SK-N-SH treated with all-trans-retinoic acid at 6 μM for 48 hours (cell line): ENCODE data around the gene ZBTB9.

Experiments
- ATAC-seq: fragments of 200-7000 bp; cut with Tn5 transposase; 3 replicates; pipeline ENCODE4 v1.9.1; 2020; ENCODE audit warnings: mild to moderate bottlenecking, moderate library complexity
- BACH2 ChIP-seq: fragments of 250-450 bp; sonication (Bioruptor Pico); IDR thresholded peaks from 2 replicates; pipeline ENCODE4 v1.9.0; 2021; ENCODE audit warnings: mild to moderate bottlenecking, borderline replicate concordance
- CSDC2 ChIP-seq: fragments of 250-450 bp; sonication (Bioruptor Pico); IDR thresholded peaks from 2 replicates; pipeline ENCODE4 v1.5.0; 2020; ENCODE audit warnings: mild to moderate bottlenecking, moderate library complexity
- ESRRG ChIP-seq: fragments of 250-450 bp; sonication (Bioruptor Pico); IDR thresholded peaks from 2 replicates; pipeline ENCODE4 v1.6.1; 2021; ENCODE audit warnings: mild to moderate bottlenecking
- GLIS3 ChIP-seq: fragments of 250-450 bp; sonication (Bioruptor Pico); IDR thresholded peaks from 2 replicates; pipeline ENCODE4 v1.5.0; 2020; ENCODE audit warnings: mild to moderate bottlenecking, moderate library complexity
- ISL1 ChIP-seq: fragments of 250-450 bp; sonication (Bioruptor Pico); IDR thresholded peaks from 2 replicates; pipeline ENCODE4 v2.1.2; 2022; ENCODE audit warnings: mild to moderate bottlenecking, moderate library complexity
- OSR1 ChIP-seq: fragments of 250-450 bp; sonication (Bioruptor Pico); IDR thresholded peaks from 2 replicates; pipeline ENCODE4 v1.8.0; 2022; ENCODE audit warnings: moderate library complexity, mild to moderate bottlenecking, inconsistent platforms
- PPARA ChIP-seq: fragments of 250-450 bp; sonication (Bioruptor Pico); IDR thresholded peaks from 2 replicates; pipeline ENCODE4 v1.5.0; 2020; ENCODE audit warnings: mild to moderate bottlenecking, borderline replicate concordance
- RARB ChIP-seq: fragments of 250-450 bp; sonication (Bioruptor Pico); IDR thresholded peaks from 2 replicates; pipeline ENCODE4 v1.8.0; 2021; ENCODE audit warnings: mild to moderate bottlenecking, moderate library complexity
- SNAI2 ChIP-seq: fragments of 250-450 bp; sonication (Bioruptor Pico); IDR thresholded peaks from 2 replicates; pipeline ENCODE4 v1.5.0; 2020; ENCODE audit warnings: mild to moderate bottlenecking, moderate library complexity
- TOX ChIP-seq: fragments of 250-450 bp; sonication (Bioruptor Pico); IDR thresholded peaks from 2 replicates; pipeline ENCODE4 v1.8.0; 2021; ENCODE audit warnings: mild to moderate bottlenecking, moderate library complexity, borderline replicate concordance
- ZC3H10 ChIP-seq: fragments of 250-450 bp; sonication (Bioruptor Pico); IDR thresholded peaks from 2 replicates; pipeline ENCODE4 v1.5.1; 2021; ENCODE audit warnings: mild to moderate bottlenecking, moderate library complexity
- ZFP30 ChIP-seq: fragments of 450-650 bp; formaldehyde crosslinking; IDR thresholded peaks from 2 replicates; pipeline ENCODE4 v1.5.0; 2022; ENCODE audit warnings: mild to moderate bottlenecking, moderate library complexity
- ZNF565 ChIP-seq: fragments of 450-650 bp; formaldehyde crosslinking; conservative IDR thresholded peaks from 2 replicates; pipeline ENCODE4 v1.5.0; 2020; ENCODE audit warnings: low read depth, mild to moderate bottlenecking, moderate library complexity
- TF ChIP-seq, protein P1 (sequence below): fragments of 250-450 bp; sonication (Bioruptor Pico); IDR thresholded peaks from 2 replicates; pipeline ENCODE4 v1.8.0; 2021; ENCODE audit warnings: low read depth, mild to moderate bottlenecking, moderate library complexity, borderline replicate concordance
- TF ChIP-seq, protein P2 (sequence below): fragments of 250-450 bp; sonication (Bioruptor Pico); IDR thresholded peaks from 2 replicates; pipeline ENCODE4 v1.5.1; 2020; ENCODE audit warnings: low read depth, mild to moderate bottlenecking, moderate library complexity
- TF ChIP-seq, protein P3 (sequence below): fragments of 250-450 bp; sonication (Bioruptor Pico); IDR thresholded peaks from 2 replicates; pipeline ENCODE4 v1.8.0; 2020; ENCODE audit warnings: mild to moderate bottlenecking, moderate library complexity, borderline replicate concordance

The ZBTB9 gene

DNA sequence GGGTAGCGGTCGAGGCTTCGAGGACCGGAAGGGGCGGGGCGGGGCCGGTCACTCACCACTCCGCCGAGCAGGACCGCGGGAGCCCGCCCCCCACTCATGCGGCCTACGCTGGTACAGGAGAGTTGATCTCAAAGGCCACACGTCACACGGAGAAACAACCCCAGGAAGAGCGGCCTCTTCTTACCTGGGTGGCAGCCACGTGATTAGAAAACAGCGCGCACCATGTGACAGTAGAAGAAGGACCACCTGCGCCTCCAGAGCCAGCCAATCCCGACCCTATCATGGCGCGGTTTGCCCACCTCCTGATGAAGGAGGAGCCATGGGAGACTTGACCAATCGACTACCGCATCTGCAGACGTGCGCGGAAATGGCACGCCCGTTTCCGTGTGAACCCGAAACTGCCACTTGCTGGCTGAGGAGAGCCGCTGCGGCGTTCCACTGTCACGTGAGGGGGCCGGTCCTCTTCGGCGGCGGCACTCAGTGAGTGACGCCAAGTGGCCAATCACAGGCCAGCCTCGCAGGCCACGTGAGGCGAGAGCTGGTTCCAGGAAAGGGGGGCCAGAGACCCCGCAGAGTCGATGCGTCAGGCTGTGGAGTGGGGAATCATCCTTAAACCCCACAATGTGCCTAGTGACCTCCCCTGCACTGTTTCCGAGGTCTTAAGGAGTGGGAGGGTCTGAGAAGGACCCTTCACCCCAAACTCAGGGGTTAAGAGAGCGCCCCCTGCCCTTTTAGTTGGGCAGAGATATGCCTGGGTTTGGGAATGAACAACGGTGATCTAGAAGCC is 36.3 kb upstream of the ZBTB9 start, which contains the start of gene CUTA (continued):
- TF ChIP-seq BACH2 (CRISPR knock-in tag): no peak
- TF ChIP-seq TOX (CRISPR knock-in tag): no peak
- no peak for TF ChIP-seq PPARA (CRISPR knock-in tag)

DNA sequence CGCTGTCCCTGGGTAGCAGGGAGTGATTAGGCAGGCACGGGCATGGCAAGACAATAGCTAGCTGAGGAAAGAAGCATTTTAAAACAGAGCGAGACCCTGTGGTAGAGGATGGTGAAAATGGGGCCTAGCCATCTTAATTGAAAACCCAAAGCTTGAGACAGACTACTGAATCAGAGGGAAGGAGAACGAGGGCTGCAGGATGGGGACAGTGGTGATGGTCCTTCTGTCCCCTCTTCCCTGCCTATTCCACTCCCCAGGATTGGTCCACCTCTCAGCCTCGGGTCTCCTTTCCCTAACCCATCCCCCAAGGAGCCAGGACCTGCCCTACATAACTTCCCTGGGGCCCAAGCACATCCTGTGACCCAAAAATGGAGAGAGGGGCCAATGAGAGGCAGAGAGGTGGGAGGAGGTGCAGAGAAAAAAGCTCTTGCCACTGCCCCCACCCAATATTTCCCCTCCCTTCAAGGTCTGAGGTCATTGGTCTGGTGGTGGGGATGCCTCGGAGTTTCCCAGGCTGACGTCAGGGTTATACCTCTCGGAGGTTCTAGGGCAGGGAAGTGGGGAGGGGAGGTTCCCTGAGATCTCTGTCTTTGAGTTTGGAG is 35.6 kb upstream of the ZBTB9 start:
- TF ChIP-seq PPARA (CRISPR knock-in tag) (no peak), ZNF565 (no peak), ESRRG (CRISPR knock-in tag) (no peak), ZFP30 (CRISPR knock-in tag) (no peak), GLIS3 (CRISPR knock-in tag) (no peak), RARB (CRISPR knock-in tag) (no peak), SNAI2 (CRISPR knock-in tag) (no peak)
- TF ChIP-seq, protein P1, sequence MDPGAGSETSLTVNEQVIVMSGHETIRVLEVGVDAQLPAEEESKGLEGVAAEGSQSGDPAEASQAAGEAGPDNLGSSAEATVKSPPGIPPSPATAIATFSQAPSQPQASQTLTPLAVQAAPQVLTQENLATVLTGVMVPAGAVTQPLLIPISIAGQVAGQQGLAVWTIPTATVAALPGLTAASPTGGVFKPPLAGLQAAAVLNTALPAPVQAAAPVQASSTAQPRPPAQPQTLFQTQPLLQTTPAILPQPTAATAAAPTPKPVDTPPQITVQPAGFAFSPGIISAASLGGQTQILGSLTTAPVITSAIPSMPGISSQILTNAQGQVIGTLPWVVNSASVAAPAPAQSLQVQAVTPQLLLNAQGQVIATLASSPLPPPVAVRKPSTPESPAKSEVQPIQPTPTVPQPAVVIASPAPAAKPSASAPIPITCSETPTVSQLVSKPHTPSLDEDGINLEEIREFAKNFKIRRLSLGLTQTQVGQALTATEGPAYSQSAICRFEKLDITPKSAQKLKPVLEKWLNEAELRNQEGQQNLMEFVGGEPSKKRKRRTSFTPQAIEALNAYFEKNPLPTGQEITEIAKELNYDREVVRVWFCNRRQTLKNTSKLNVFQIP (CRISPR knock-in tag): no peak
- TF ChIP-seq, protein P2, sequence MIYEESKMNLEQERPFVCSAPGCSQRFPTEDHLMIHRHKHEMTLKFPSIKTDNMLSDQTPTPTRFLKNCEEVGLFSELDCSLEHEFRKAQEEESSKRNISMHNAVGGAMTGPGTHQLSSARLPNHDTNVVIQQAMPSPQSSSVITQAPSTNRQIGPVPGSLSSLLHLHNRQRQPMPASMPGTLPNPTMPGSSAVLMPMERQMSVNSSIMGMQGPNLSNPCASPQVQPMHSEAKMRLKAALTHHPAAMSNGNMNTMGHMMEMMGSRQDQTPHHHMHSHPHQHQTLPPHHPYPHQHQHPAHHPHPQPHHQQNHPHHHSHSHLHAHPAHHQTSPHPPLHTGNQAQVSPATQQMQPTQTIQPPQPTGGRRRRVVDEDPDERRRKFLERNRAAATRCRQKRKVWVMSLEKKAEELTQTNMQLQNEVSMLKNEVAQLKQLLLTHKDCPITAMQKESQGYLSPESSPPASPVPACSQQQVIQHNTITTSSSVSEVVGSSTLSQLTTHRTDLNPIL (CRISPR knock-in tag): no peak
- TF ChIP-seq, all 23 proteins: peak for 0
- ATAC-seq: no peak

DNA sequence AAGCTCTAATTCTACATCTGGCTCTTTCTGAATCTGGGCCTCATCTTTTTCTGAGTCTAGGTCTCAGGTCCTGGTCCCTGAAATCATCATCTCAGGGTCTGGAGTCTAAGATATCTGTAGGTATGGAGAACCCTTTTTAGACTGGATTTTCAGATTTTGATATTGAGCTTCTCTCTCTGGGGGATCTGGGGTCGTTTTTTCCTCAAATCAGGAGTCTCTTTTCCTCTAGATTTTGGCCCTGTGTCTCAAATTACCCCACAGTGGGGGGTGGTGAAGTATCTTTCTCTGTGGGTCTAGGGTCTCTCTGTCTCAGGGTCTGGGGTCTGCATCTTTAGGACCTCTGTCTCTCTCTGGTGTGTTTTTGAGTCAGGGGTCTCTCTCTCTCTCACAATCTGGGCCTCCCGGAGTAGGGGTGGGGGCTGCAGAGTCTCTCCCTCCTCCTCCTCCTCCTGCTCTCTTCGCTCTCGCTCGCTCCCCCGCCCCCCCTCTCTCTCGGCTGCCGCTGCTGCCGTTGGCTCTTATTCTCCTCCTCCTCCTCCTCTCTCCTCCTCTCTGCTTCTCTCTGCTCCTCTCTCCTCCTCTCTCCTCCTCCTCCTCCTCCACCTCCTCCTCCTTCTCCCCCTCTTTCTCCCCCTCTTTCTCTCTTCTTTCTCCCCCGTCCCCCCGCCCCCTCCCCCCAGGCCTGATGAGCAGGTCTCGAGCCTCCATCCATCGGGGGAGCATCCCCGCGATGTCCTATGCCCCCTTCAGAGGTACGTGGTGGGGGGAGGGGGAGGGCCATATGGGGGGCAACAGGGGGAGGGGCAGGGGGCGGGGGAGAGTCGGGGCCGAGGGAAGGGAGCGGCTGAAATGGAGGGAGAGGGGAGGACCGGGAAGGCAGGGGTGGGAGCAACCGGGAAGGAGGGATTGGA is 34.5 kb upstream of the ZBTB9 start, which contains the start of gene SYNGAP1:
TSS of gene SYNGAP1 (plus strand) at position 486 of the 911 bp plus-strand sequence. CDS start at position 686, 200 bp downstream.
- no peak for ATAC-seq
- no peak for TF ChIP-seq ESRRG (CRISPR knock-in tag)
- TF ChIP-seq GLIS3 (CRISPR knock-in tag): no peak
- TF ChIP-seq TOX (CRISPR knock-in tag): no peak
- TF ChIP-seq, protein P1 (CRISPR knock-in tag): no peak
- TF ChIP-seq ZC3H10: no peak
- TF ChIP-seq, protein P3, sequence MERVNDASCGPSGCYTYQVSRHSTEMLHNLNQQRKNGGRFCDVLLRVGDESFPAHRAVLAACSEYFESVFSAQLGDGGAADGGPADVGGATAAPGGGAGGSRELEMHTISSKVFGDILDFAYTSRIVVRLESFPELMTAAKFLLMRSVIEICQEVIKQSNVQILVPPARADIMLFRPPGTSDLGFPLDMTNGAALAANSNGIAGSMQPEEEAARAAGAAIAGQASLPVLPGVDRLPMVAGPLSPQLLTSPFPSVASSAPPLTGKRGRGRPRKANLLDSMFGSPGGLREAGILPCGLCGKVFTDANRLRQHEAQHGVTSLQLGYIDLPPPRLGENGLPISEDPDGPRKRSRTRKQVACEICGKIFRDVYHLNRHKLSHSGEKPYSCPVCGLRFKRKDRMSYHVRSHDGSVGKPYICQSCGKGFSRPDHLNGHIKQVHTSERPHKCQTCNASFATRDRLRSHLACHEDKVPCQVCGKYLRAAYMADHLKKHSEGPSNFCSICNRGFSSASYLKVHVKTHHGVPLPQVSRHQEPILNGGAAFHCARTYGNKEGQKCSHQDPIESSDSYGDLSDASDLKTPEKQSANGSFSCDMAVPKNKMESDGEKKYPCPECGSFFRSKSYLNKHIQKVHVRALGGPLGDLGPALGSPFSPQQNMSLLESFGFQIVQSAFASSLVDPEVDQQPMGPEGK (CRISPR knock-in tag): no peak
- no peak for TF ChIP-seq CSDC2 (CRISPR knock-in tag)
- TF ChIP-seq OSR1 (CRISPR knock-in tag): no peak
- TF ChIP-seq ISL1 (CRISPR knock-in tag): no peak
- TF ChIP-seq, protein P2 (CRISPR knock-in tag): no peak
